Measurements from ENCODE around the gene CYP21A2. TPM values are rescaled to one million over a fixed set of nuclear protein-coding genes. Genes with fewer than 3 reads are reported as not detected.

The CYP21A2 gene
- total and polyA plus RNA-seq, 10 of the 15 experiments (the other 5 are each of a cell fraction or from before 2014, with no cell fraction given) = 0.04 to 0.92 (median 0.23) TPM; not detected in 7

GRCh38 chr6:32079566-32080290, 41.5 kb downstream of the CYP21A2 start:
- ChIA-PET CTCF (interaction anchor here (0.6 kb wide), 1 partner anchor 338 kb away, joined by 3 read pairs; no protein-coding TSS in a partner anchor), SMC1A (ENCODE audit: uncharacterized antibody, unreplicated experiment) (no interaction called here), RAD21 (ENCODE audit: unreplicated experiment) (no interaction called here), POLR2A (no interaction called here)
- Histone ChIP-seq H3K27ac (ENCODE audit: control insufficient read depth, insufficient read depth) (no peak overlapping the region), H3K4me1 (ENCODE audit: control insufficient read depth, insufficient read depth, low read length) (no peaks in the 10 kb centered on the region), H3K4me2 (ENCODE audit: control insufficient read depth, insufficient read depth) (no peak overlapping the region), H2AFZ (ENCODE audit: control insufficient read depth, low read depth, low read length) (no peak overlapping the region), H3K36me3 (ENCODE audit: control insufficient read depth in 2 of 2, insufficient read depth in 2 of 2, low read length in 1 of 2) (no peaks in the 10 kb centered on the region), H3K4me3 (no peak overlapping the region), H3K9me3 (replicated peaks; ENCODE audit: control insufficient read depth, insufficient read depth, low read length) (no peaks in the 10 kb centered on the region), H3K27me3 (replicated peaks in 1 of 2; ENCODE audit: control insufficient read depth in 2 of 2, insufficient read depth in 2 of 2, low read length in 1 of 2) (peaks cover 3 to 8% of the 10 kb centered on the region in 2 experiments; a peak in 3 of 4 replicates), H3K9ac (ENCODE audit: control insufficient read depth, insufficient read depth, low read length) (no peak overlapping the region), H4K20me1 (ENCODE audit: control insufficient read depth, insufficient read depth) (no peaks in the 10 kb centered on the region), H3K79me2 (ENCODE audit: control insufficient read depth, insufficient read depth, low read length) (no peaks in the 10 kb centered on the region)
- TF ChIP-seq REST (IDR thresholded peaks at IDR 0.05; ENCODE audit: low read depth, low read length) (no peak), RCOR1 (conservative IDR thresholded peaks at IDR 0.05; ENCODE audit: low read depth, low read length) (no peak), EZH2 (IDR thresholded peaks at IDR 0.05; ENCODE audit: borderline replicate concordance, control insufficient read depth, low read depth, low read length) (no peak), RELA (IDR thresholded peaks at IDR 0.05; ENCODE audit: borderline replicate concordance, partially characterized antibody) (no peak)
- no TSS peak for BruUV-seq (replicated peaks)
- WGBS (ENCODE audit: insufficient coverage, insufficient replicate concordance, low lambda C conversion rate, missing lambda C conversion rate) = 33% methylated on average over 6 of the region's 7 CpGs
- DNase-seq (ENCODE audit: low read depth, low spot score) (no peak), FAIRE-seq (no peak), ATAC-seq (no peak)
- intact Hi-C loops (cut with micrococcal nuclease; ENCODE audit: unreplicated experiment) = no loop called here
- in situ Hi-C loops (cut with MboI) = no loop called here
